Adrenal gland (tissue), 5 donors: ENCODE results near the gene ZNF624.

Experiments
- CTCF ChIP-seq, 6 experiments: fragments of 450-650 bp in 4 of 6; fragments of 200-600 bp in 2 of 6; sonication (generic) in 1 of 6; IDR thresholded peaks; 1 replicate in 5 of 6; 2 replicates in 1 of 6; pipeline versions ENCODE4 v1.5.1 to v1.8.0; 2016 to 2021; ENCODE audit warnings: antibody characterized with exemption in 6 of 6, mild to moderate bottlenecking in 2 of 6, moderate library complexity in 1 of 6
- POLR2A ChIP-seq, 2 donors: fragments of 450-650 bp; IDR thresholded peaks; one replicate each; pipeline ENCODE4 v1.6.1; 2017; ENCODE audit warnings: antibody characterized with exemption in 2 of 2, mild to moderate bottlenecking in 2 of 2, moderate library complexity in 1 of 2
- donor health status: DM: no; HTN: no; CAD: no.

GRCh38 chr17:16676676-16677268 is 23.1 kb upstream of the ZNF624 start:
- TF ChIP-seq CTCF (IDR thresholded peaks at IDR 0.05) (no peak), POLR2A (IDR thresholded peaks at IDR 0.05) (no peak)
